Lower lobe of right lung (tissue), 2 donors: ENCODE data around the gene GAP43. TPM values are rescaled to one million over a fixed set of nuclear protein-coding genes. Genes with fewer than 3 reads are reported as not detected.

ENCODE experiments used
- ATAC-seq, 2 donors: fragments of 200-7000 bp; cut with Tn5 transposase; one replicate each; pipeline ENCODE4 v1.9.1; 2020 to 2022; ENCODE audit warnings: mild to moderate bottlenecking in 2 of 2, moderate library complexity in 2 of 2
- DNase-seq: peaks from one replicate; pipeline ENCODE4 v3.0.0-alpha.2; 2020
- H3K27ac ChIP-seq: fragments of 200-600 bp; one replicate; pipeline ENCODE4 v1.8.0; 2022
- H3K27me3 ChIP-seq: fragments of 200-600 bp; one replicate; pipeline ENCODE4 v1.8.0; 2022; ENCODE audit warnings: low read depth
- H3K36me3 ChIP-seq: fragments of 200-600 bp; one replicate; pipeline ENCODE4 v1.8.0; 2022; ENCODE audit warnings: mild to moderate bottlenecking
- H3K4me1 ChIP-seq: fragments of 200-600 bp; one replicate; pipeline ENCODE4 v1.8.0; 2022
- H3K4me3 ChIP-seq: fragments of 200-600 bp; one replicate; pipeline ENCODE4 v1.8.0; 2022; ENCODE audit warnings: mild to moderate bottlenecking
- H3K9me3 ChIP-seq: fragments of 200-600 bp; one replicate; pipeline ENCODE4 v1.8.0; 2022
- intact Hi-C: fragments of 100-400 bp; cut with DNase I; formaldehyde crosslinking; loops from one replicate; pipeline ENCODE4 v1.11.0; 2022
- total RNA-seq: library from RNA; stranded (reverse); fragmentation: NEBNext Ultra II Directional; extraction: Animal tissue kit (Norgen Biotek cat#: 25700); gene quantifications from one replicate; pipeline ENCODE4 v1.2.1, GENCODE V29; 2021
- TF ChIP-seq, protein P1 (sequence below): fragments of 200-600 bp; IDR thresholded peaks from one replicate; pipeline ENCODE4 v1.8.0; 2022; ENCODE audit warnings: antibody characterized with exemption, mild to moderate bottlenecking
- donor health status: DM: no; HTN: yes; CAD: no; lungs with severe emphysema.

GAP43 gene
- total RNA-seq, 1 donor from 2014 or later, result not detected

DNA sequence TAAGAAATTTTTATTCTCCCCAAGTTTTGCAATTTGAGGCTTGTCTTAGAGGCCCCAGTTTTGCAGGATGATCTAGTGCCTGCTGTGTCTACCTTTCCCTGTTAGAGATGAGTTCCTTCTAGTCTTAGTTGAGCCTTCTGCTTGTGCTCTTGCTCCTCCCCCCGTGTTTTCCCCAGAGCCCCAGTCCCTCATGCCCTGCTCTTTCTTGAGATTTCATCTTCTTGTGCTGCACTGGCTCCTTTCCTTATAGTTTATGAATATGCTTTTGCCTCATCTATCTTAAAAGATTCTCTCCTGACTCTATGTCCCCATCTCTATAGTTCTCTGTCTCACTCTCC, 4.7 kb downstream of the GAP43 start:
- Histone ChIP-seq H3K27me3 (peaks cover 26% of the 10 kb centered on the region), H3K27ac (no peak overlapping the region), H3K36me3 (no peaks in the 10 kb centered on the region), H3K4me1 (peaks cover 9% of the 10 kb centered on the region), H3K9me3 (no peaks in the 10 kb centered on the region), H3K4me3 (no peak overlapping the region)
- ATAC-seq (no peak), DNase-seq (no peak)
- intact Hi-C loops, result no loop called here
- TF ChIP-seq, protein P1, sequence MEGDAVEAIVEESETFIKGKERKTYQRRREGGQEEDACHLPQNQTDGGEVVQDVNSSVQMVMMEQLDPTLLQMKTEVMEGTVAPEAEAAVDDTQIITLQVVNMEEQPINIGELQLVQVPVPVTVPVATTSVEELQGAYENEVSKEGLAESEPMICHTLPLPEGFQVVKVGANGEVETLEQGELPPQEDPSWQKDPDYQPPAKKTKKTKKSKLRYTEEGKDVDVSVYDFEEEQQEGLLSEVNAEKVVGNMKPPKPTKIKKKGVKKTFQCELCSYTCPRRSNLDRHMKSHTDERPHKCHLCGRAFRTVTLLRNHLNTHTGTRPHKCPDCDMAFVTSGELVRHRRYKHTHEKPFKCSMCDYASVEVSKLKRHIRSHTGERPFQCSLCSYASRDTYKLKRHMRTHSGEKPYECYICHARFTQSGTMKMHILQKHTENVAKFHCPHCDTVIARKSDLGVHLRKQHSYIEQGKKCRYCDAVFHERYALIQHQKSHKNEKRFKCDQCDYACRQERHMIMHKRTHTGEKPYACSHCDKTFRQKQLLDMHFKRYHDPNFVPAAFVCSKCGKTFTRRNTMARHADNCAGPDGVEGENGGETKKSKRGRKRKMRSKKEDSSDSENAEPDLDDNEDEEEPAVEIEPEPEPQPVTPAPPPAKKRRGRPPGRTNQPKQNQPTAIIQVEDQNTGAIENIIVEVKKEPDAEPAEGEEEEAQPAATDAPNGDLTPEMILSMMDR, result no peak

DNA sequence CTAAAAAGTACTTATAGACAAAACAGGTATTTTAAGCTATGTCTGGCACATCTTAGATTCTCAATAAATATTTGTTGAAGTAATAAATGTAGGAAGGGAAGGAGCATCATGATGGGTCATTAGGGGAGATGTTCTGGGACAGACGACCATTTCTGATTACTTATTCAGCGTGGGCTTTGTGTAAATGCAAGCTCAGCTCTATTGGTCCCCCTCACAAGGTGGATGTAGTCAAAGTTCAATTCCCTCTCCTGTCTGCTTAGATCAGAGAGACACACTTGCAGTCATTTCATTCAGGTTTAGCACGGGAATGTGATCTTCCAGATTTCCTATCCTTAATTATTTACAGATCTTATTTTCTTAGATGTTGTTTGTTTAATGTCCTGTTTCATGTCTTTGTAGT, 7.5 kb downstream of the GAP43 start:
- TF ChIP-seq, protein P1, result no peak
- Histone ChIP-seq H3K4me3 (no peak overlapping the region), H3K4me1 (no peaks in the 10 kb centered on the region), H3K9me3 (no peaks in the 10 kb centered on the region), H3K27ac (no peak overlapping the region), H3K27me3 (peaks cover 6% of the 10 kb centered on the region), H3K36me3 (no peaks in the 10 kb centered on the region)
- no peak for ATAC-seq
- intact Hi-C loops, result no loop called here
- no peak for DNase-seq

DNA sequence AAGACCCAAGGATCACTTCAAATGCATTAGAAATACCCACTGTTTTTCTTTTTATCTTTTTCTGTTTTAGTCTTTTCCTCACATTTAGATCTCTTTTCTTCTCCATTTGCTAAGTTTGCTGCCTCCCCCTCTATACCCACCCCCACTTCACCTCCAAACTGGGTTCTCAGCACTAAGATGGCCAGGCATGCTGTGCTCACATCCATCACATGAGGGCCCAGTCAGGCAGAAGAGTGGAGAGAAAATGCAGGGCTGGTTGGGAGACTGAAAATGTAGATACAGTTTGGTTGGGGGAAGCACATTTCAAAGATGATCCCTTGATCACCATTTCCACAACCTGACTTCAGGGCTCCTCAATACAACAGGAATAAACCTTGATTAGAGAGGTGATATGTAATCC, 8.7 kb downstream of the GAP43 start:
- H3K4me3 ChIP-seq, result no peak overlapping the region

DNA sequence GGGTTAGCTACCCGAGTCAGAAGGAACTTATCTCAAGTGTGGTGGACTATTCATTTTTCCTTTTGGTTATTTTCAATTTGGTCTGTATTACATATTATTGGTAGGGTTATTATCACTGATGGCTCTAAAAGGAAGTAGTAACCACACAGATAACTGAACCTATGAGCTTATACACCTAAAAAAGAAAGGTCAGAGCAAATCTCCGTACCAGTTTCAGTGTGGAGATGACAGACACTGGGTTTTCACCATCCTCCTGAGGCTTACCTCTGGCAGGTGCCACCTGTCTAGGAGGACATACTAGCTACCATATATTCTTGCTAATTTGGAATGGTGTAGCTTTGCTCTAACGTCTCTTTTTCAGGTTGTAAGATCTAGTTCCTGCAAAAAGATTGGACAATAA, 10.2 kb downstream of the GAP43 start:
- TF ChIP-seq, protein P1, result no peak
- no peak for DNase-seq
- H3K9me3 ChIP-seq, result no peaks in the 10 kb centered on the region
- H3K36me3 ChIP-seq, result no peaks in the 10 kb centered on the region
- H3K4me3 ChIP-seq, result no peak overlapping the region
- no peak overlapping the region for H3K27ac ChIP-seq
- H3K4me1 ChIP-seq, result no peaks in the 10 kb centered on the region
- peaks cover 3% of the 10 kb centered on the region for H3K27me3 ChIP-seq
- ATAC-seq, result no peak
- intact Hi-C loops, result no loop called here

More for the DNA sequence above, 8.7 kb downstream of the GAP43 start:
- Histone ChIP-seq H3K9me3 (no peaks in the 10 kb centered on the region), H3K36me3 (no peaks in the 10 kb centered on the region), H3K4me1 (no peaks in the 10 kb centered on the region), H3K27ac (no peak overlapping the region), H3K27me3 (peaks cover 6% of the 10 kb centered on the region)
- ATAC-seq (no peak), DNase-seq (no peak)
- intact Hi-C loops, result no loop called here
- TF ChIP-seq, protein P1, result no peak

DNA sequence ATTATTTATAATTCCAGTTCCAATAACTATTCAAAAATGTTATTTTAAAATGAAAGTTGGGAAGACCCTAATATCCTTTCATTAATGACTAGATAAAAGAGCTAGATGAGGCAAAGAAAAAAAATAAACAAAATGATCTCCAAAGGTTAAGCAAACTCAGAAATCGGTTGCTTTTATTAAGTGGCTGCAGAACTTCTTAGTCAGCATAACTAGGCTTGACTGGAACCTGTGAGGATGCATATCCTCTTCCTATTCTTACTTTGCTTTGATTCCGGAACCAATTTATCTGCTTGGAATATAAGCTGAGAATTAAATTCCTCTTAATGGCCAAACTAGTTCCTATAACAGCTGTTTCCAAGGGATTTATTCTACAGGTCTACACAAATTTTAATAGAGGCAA, 10.7 kb downstream of the GAP43 start:
- no peak for DNase-seq
- no peaks in the 10 kb centered on the region for H3K9me3 ChIP-seq
- no peaks in the 10 kb centered on the region for H3K36me3 ChIP-seq
- no peak for ATAC-seq
- TF ChIP-seq, protein P1, result no peak
- H3K4me1 ChIP-seq, result no peaks in the 10 kb centered on the region
- H3K27ac ChIP-seq, result no peak overlapping the region
- intact Hi-C loops, result no loop called here
- H3K27me3 ChIP-seq, result no peaks in the 10 kb centered on the region
- no peak overlapping the region for H3K4me3 ChIP-seq

DNA sequence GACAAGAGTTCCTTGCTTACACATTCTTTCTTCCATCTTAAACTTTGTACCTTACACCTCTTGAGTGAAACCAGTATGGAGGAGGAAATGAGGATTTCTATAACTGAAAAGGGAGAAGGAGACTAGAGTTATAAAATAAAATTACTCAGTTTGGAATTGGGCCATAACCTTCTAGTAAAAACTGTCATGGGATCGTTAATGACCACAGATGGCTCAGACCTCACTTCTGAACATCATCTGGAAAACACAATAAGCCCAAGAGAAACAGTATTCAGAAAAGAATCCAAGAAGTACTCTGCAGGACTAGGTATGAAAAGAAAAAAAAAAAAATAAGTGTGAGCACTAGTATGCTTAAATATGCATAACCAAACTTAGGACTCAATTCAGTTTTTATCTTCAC, 12.1 kb downstream of the GAP43 start:
- Histone ChIP-seq H3K27ac (no peak overlapping the region), H3K4me3 (no peak overlapping the region), H3K36me3 (no peaks in the 10 kb centered on the region), H3K27me3 (no peaks in the 10 kb centered on the region), H3K9me3 (no peaks in the 10 kb centered on the region), H3K4me1 (no peaks in the 10 kb centered on the region)
- DNase-seq (no peak), ATAC-seq (no peak)
- TF ChIP-seq, protein P1, result no peak
- intact Hi-C loops, result no loop called here
